Measurements from ENCODE around the gene CHST12. TPM values are rescaled to one million over a fixed set of nuclear protein-coding genes. Genes with fewer than 3 reads are reported as not detected.
"Not testable (repeated sequence)": the region's sequence is repeated elsewhere in the genome, so short reads cannot be mapped to it uniquely, and the experiment has no call there.

The CHST12 gene
- total RNA-seq, 1 donor from 2014 or later = 29.2 TPM

GRCh38 chr7:2388637-2388954 is 14.8 kb upstream of the CHST12 start:
- ATAC-seq = no peak
- no peak for DNase-seq
- H3K9me3 ChIP-seq = no peaks in the 10 kb centered on the region
- H3K27ac ChIP-seq = peak overlapping the region; percentile 11
- intact Hi-C loops (cut with DNase I) = no loop called here
- H3K4me1 ChIP-seq = peaks cover 11% of the 10 kb centered on the region
- no peaks in the 10 kb centered on the region for H3K27me3 ChIP-seq (ENCODE audit: low read depth)
- H3K4me3 ChIP-seq = no peak overlapping the region
- TF ChIP-seq CTCF (IDR thresholded peaks at IDR 0.05) = no peak
- no peaks in the 10 kb centered on the region for H3K36me3 ChIP-seq

- H3K36me3 ChIP-seq; intact Hi-C loops (cut with DNase I); H3K4me3 ChIP-seq; H3K9me3 ChIP-seq; H3K27me3 ChIP-seq (ENCODE audit: low read depth); H3K27ac ChIP-seq: not testable (repeated sequence)
- H3K4me1 ChIP-seq = peaks cover 11% of the 10 kb centered on the region
- DNase-seq = peak; percentile 75
- ATAC-seq = peak; percentile 74 to 76
Observed at GRCh38 chr7:2390020-2390816, 13.2 kb upstream of the CHST12 start.

- H3K4me1 ChIP-seq = peaks cover 7% of the 10 kb centered on the region
- TF ChIP-seq CTCF (IDR thresholded peaks at IDR 0.05) = no peak
- H3K36me3 ChIP-seq = no peaks in the 10 kb centered on the region
- H3K4me3 ChIP-seq = no peak overlapping the region
- no peaks in the 10 kb centered on the region for H3K9me3 ChIP-seq
- no peaks in the 10 kb centered on the region for H3K27me3 ChIP-seq (ENCODE audit: low read depth)
- ATAC-seq (no peak), DNase-seq (no peak)
- no peak overlapping the region for H3K27ac ChIP-seq
- intact Hi-C loops (cut with DNase I) = no loop called here
Observed at GRCh38 chr7:2393706-2394105, 9.7 kb upstream of the CHST12 start.

GRCh38 chr7:2394566-2395082 is 8.8 kb upstream of the CHST12 start:
- Histone ChIP-seq H3K9me3 (no peaks in the 10 kb centered on the region), H3K27me3 (ENCODE audit: low read depth) (no peaks in the 10 kb centered on the region), H3K4me3 (no peak overlapping the region), H3K4me1 (peaks cover 12% of the 10 kb centered on the region), H3K27ac (no peak overlapping the region), H3K36me3 (no peaks in the 10 kb centered on the region)
- ATAC-seq (no peak), DNase-seq (no peak)
- no peak for TF ChIP-seq CTCF (IDR thresholded peaks at IDR 0.05)
- intact Hi-C loops (cut with DNase I) = no loop called here

- Histone ChIP-seq H3K27ac (no peak overlapping the region), H3K27me3 (ENCODE audit: low read depth) (no peaks in the 10 kb centered on the region), H3K36me3 (no peaks in the 10 kb centered on the region), H3K4me3 (no peak overlapping the region), H3K9me3 (no peaks in the 10 kb centered on the region), H3K4me1 (peaks cover 29% of the 10 kb centered on the region)
- DNase-seq (no peak), ATAC-seq (no peak)
- no peak for TF ChIP-seq CTCF (IDR thresholded peaks at IDR 0.05)
- intact Hi-C loops (cut with DNase I) = no loop called here
Observed at GRCh38 chr7:2398506-2398905, 4.9 kb upstream of the CHST12 start.

GRCh38 chr7:2399848-2400587 is 3.4 kb upstream of the CHST12 start:
- Histone ChIP-seq H3K27me3 (ENCODE audit: low read depth) (no peaks in the 10 kb centered on the region), H3K36me3 (no peaks in the 10 kb centered on the region), H3K4me3 (peak overlapping the region; percentile 17), H3K9me3 (no peaks in the 10 kb centered on the region), H3K27ac (peak overlapping the region; percentile 77), H3K4me1 (peaks cover 37% of the 10 kb centered on the region)
- peak in 1 of 2 donors; percentile 11 for ATAC-seq
- intact Hi-C loops (cut with DNase I) = no loop called here
- no peak for TF ChIP-seq CTCF (IDR thresholded peaks at IDR 0.05)
- peak; percentile 79 for DNase-seq
